H9 (cell line): ENCODE data around the gene SERBP1. TPM values are rescaled to one million over a fixed set of nuclear protein-coding genes. Genes with fewer than 3 reads are reported as not detected.

Experiments
- DNase-seq: peaks from one replicate; pipeline ENCODE4 v3.0.0-alpha.2; 2017
- H2AFZ ChIP-seq: one replicate; pipeline ENCODE4 v1.6.1; 2013; ENCODE audit warnings: mild to moderate bottlenecking, low read length, control low read depth, moderate library complexity
- H2AK5ac ChIP-seq: 2 replicates; pipeline ENCODE4 v1.6.1; 2013; ENCODE audit warnings: low read length, control low read depth, mixed read lengths; ENCODE audit not compliant: insufficient read length
- H2BK120ac ChIP-seq: one replicate; pipeline ENCODE4 v1.6.1; 2013; ENCODE audit warnings: low read depth, mild to moderate bottlenecking, low read length, control low read depth, inconsistent platforms; ENCODE audit not compliant: poor library complexity, severe bottlenecking
- H2BK12ac ChIP-seq: 2 replicates; pipeline ENCODE4 v1.6.1; 2013; ENCODE audit warnings: low read length, control low read depth, mixed read lengths, low read depth; ENCODE audit not compliant: insufficient read length
- H2BK15ac ChIP-seq: 2 replicates; pipeline ENCODE4 v1.6.1; 2013; ENCODE audit warnings: low read depth, low read length, control low read depth
- H2BK20ac ChIP-seq: one replicate; pipeline ENCODE4 v1.6.1; 2013; ENCODE audit warnings: low read depth, mild to moderate bottlenecking, low read length, control low read depth, inconsistent platforms; ENCODE audit not compliant: poor library complexity, severe bottlenecking
- H2BK5ac ChIP-seq: 2 replicates; pipeline ENCODE4 v1.6.1; 2013; ENCODE audit warnings: low read length, control low read depth, mixed read lengths; ENCODE audit not compliant: insufficient read length
- H3K14ac ChIP-seq: 2 replicates; pipeline ENCODE4 v1.6.1; 2013; ENCODE audit warnings: low read length, control low read depth; ENCODE audit not compliant: insufficient read depth
- H3K18ac ChIP-seq: 2 replicates; pipeline ENCODE4 v1.6.1; 2013; ENCODE audit warnings: low read depth, mild to moderate bottlenecking, mixed read lengths, low read length, control low read depth; ENCODE audit not compliant: insufficient read length
- H3K23ac ChIP-seq: 2 replicates; pipeline ENCODE4 v1.6.1; 2013; ENCODE audit warnings: low read length, control low read depth, mixed read lengths, low read depth; ENCODE audit not compliant: insufficient read length
- H3K23me2 ChIP-seq: 2 replicates; pipeline ENCODE4 v1.6.1; 2013; ENCODE audit warnings: low read depth, mild to moderate bottlenecking, mixed read lengths, low read length, control low read depth; ENCODE audit not compliant: insufficient read length, poor library complexity, severe bottlenecking
- H3K27ac ChIP-seq: 2 replicates; pipeline ENCODE4 v1.5.1; 2013; ENCODE audit warnings: low read length, control low read depth, mixed read lengths, low read depth; ENCODE audit not compliant: insufficient read length
- H3K27me3 ChIP-seq: 2 replicates; pipeline ENCODE4 v1.6.1; 2013; ENCODE audit warnings: low read length, control low read depth, inconsistent platforms; ENCODE audit not compliant: insufficient read depth
- H3K4ac ChIP-seq: 2 replicates; pipeline ENCODE4 v1.6.1; 2013; ENCODE audit warnings: low read depth, mild to moderate bottlenecking, control low read depth, inconsistent platforms, low read length, moderate library complexity
- H3K4me1 ChIP-seq: 2 replicates; pipeline ENCODE4 v1.6.1; 2013; ENCODE audit warnings: low read length, control low read depth, inconsistent platforms; ENCODE audit not compliant: insufficient read depth
- H3K4me2 ChIP-seq: 2 replicates; pipeline ENCODE4 v1.6.1; 2013; ENCODE audit warnings: low read length, control low read depth, mixed read lengths; ENCODE audit not compliant: insufficient read length, insufficient read depth
- H3K56ac ChIP-seq: 2 replicates; pipeline ENCODE4 v1.6.1; 2013; ENCODE audit warnings: low read depth, mild to moderate bottlenecking, mixed read lengths, low read length, control low read depth; ENCODE audit not compliant: insufficient read length
- H3K79me1 ChIP-seq: 2 replicates; pipeline ENCODE4 v1.6.1; 2013; ENCODE audit warnings: low read depth, mild to moderate bottlenecking, moderate library complexity, low read length, control low read depth, inconsistent platforms; ENCODE audit not compliant: insufficient read depth, poor library complexity, severe bottlenecking
- H3K79me2 ChIP-seq: 2 replicates; pipeline ENCODE4 v1.6.1; 2013; ENCODE audit warnings: low read length, control low read depth, inconsistent platforms; ENCODE audit not compliant: insufficient read depth
- H3K9ac ChIP-seq: 2 replicates; pipeline ENCODE4 v1.6.1; 2013; ENCODE audit warnings: low read length, control low read depth, mixed read lengths; ENCODE audit not compliant: insufficient read length; ENCODE audit errors: extremely low read depth
- H3K9me3 ChIP-seq: one replicate; pipeline ENCODE4 v1.6.1; 2013; ENCODE audit warnings: low read depth, low read length, inconsistent platforms; ENCODE audit not compliant: control insufficient read depth
- H3T11ph ChIP-seq: one replicate; pipeline ENCODE4 v1.6.1; 2013; ENCODE audit warnings: mild to moderate bottlenecking, low read length, control low read depth, inconsistent platforms
- H4K20me1 ChIP-seq: one replicate; pipeline ENCODE4 v1.6.1; 2013; ENCODE audit not compliant: control insufficient read depth, insufficient read length, insufficient read depth
- H4K5ac ChIP-seq: 2 replicates; pipeline ENCODE4 v1.6.1; 2013; ENCODE audit warnings: low read depth, mild to moderate bottlenecking, mixed read lengths, low read length, control low read depth; ENCODE audit not compliant: insufficient read length
- H4K8ac ChIP-seq: replicated peaks from 2 replicates; pipeline ENCODE4 v1.6.1; 2013; ENCODE audit warnings: low read length, control low read depth, mixed read lengths, low read depth; ENCODE audit not compliant: insufficient read length
- H4K91ac ChIP-seq: 2 replicates; pipeline ENCODE4 v1.6.1; 2013; ENCODE audit warnings: low read depth, mild to moderate bottlenecking, moderate library complexity, mixed read lengths, low read length, control low read depth; ENCODE audit not compliant: insufficient read length
- H3K27ac Mint-ChIP-seq, 3 experiments: 2 replicates in 2 of 3; 3 replicates in 1 of 3; pipeline ENCODE4 v1.8.0; 2020 to 2021; ENCODE audit warnings: mixed read lengths in 3 of 3, mild to moderate bottlenecking in 1 of 3, moderate library complexity in 1 of 3
- H3K27me3 Mint-ChIP-seq: 2 replicates; pipeline ENCODE4 v1.8.0; 2021; ENCODE audit warnings: low read depth, mild to moderate bottlenecking, moderate library complexity, mixed read lengths
- H3K36me3 Mint-ChIP-seq, 3 experiments: 2 replicates in 2 of 3; 3 replicates in 1 of 3; pipeline ENCODE4 v1.8.0; 2020 to 2021; ENCODE audit warnings: low read depth in 3 of 3, mixed read lengths in 3 of 3; ENCODE audit not compliant: insufficient read depth in 1 of 3
- H3K4me1 Mint-ChIP-seq, 2 experiments: 2 replicates each; pipeline ENCODE4 v1.8.0; 2020; ENCODE audit warnings: mixed read lengths in 2 of 2
- H3K4me3 Mint-ChIP-seq, 2 experiments: 2 replicates in 1 of 2; 3 replicates in 1 of 2; pipeline ENCODE4 v1.8.0; 2020 to 2021; ENCODE audit warnings: mild to moderate bottlenecking in 2 of 2, mixed read lengths in 2 of 2, moderate library complexity in 1 of 2
- H3K9me3 Mint-ChIP-seq, 2 experiments: 2 replicates in 1 of 2; 3 replicates in 1 of 2; pipeline ENCODE4 v1.8.0; 2020; ENCODE audit warnings: mild to moderate bottlenecking in 2 of 2, mixed read lengths in 2 of 2, moderate library complexity in 1 of 2
- CTCF ChIP-seq: fragments of 200-600 bp; sonication (generic); conservative IDR thresholded peaks from 3 replicates; pipeline ENCODE4 v1.8.0; 2021; ENCODE audit warnings: antibody characterized with exemption, mild to moderate bottlenecking
- WGBS: extraction: QIAGEN DNeasy Blood & Tissue Kit; methylation state at CpG from one replicate; pipeline ENCODE4 v1.1.7; 2013; ENCODE audit warnings: missing lambda C conversion rate, low lambda C conversion rate, mixed read lengths; ENCODE audit not compliant: insufficient read length; ENCODE audit errors: extremely low coverage; 5-methylcytosine and 5-hydroxymethylcytosine counted together
- total RNA-seq: library from RNA; stranded (reverse); gene quantifications from 2 replicates; pipeline ENCODE4 v1.2.1, GENCODE V29; 2021

SERBP1 gene
- total RNA-seq, 1 experiment from 2014 or later: 495 TPM

GRCh38 chr1:67468066-67468718, 38.0 kb upstream of the SERBP1 start:
- Histone ChIP-seq H2BK5ac (no peak overlapping the region), H3K23me2 (no peaks in the 10 kb centered on the region), H3K79me2 (no peaks in the 10 kb centered on the region), H3K56ac (no peak overlapping the region), H3K14ac (no peak overlapping the region), H4K91ac (no peak overlapping the region), H2AFZ (no peak overlapping the region), H3K9me3 (no peaks in the 10 kb centered on the region), H2BK12ac (no peak overlapping the region), H2BK20ac (no peak overlapping the region), H3K9ac (no peak overlapping the region), H4K8ac (no peak overlapping the region), H3K23ac (no peak overlapping the region), H3T11ph (no peak overlapping the region), H2AK5ac (no peak overlapping the region), H3K27me3 (no peaks in the 10 kb centered on the region), H3K4ac (no peak overlapping the region), H3K79me1 (no peaks in the 10 kb centered on the region), H4K20me1 (no peaks in the 10 kb centered on the region), H2BK15ac (no peak overlapping the region), H3K4me1 (peaks cover 2% of the 10 kb centered on the region; the same call in 1 of the 2 replicates), H4K5ac (no peak overlapping the region), H3K18ac (no peak overlapping the region), H3K4me2 (no peak overlapping the region), H3K27ac (no peak overlapping the region), H2BK120ac (no peak overlapping the region)
- no peak for TF ChIP-seq CTCF
- Mint-ChIP-seq H3K4me3 (no peak overlapping the region), H3K9me3 (no peaks in the 10 kb centered on the region), H3K27me3 (peaks cover 26% of the 10 kb centered on the region), H3K4me1 (peaks cover 16 to 19% of the 10 kb centered on the region in 2 experiments), H3K36me3 (no peaks in the 10 kb centered on the region), H3K27ac (no peak overlapping the region; a peak in 1 of 7 replicates)
- WGBS: no CpG with 5 or more reads among the region's 4 CpGs
- DNase-seq: no peak
